PC-9 (cell line): ENCODE measurements around the gene EPHB1. TPM values are rescaled to one million over a fixed set of nuclear protein-coding genes. Genes with fewer than 3 reads are reported as not detected.

Source experiments
- BruUV-seq: library from RNA; stranded (reverse); fragments of 400-500 nt; replicated peaks from 2 replicates; lab custom pipeline; 2021; lab: Mats Ljungman, UMichigan
- CTCF ChIA-PET: fragments of 300-600 bp; sonication (Branson Sonifier 250); formaldehyde crosslinking; loops from one replicate; lab custom pipeline; 2022; ENCODE audit warnings: antibody characterized with exemption; lab: Charles Lee
- POLR2A ChIA-PET: fragments of 300-600 bp; sonication (Branson Sonifier 250); formaldehyde crosslinking; loops from one replicate; lab custom pipeline; 2022; ENCODE audit warnings: antibody characterized with exemption; ENCODE audit not compliant: unreplicated experiment; lab: Charles Lee
- DNase-seq, 2 experiments: peaks; one replicate each; pipeline versions ENCODE4 v3.0.0 to v3.0.0-alpha.2; 2015 to 2022; ENCODE audit warnings: mixed read lengths in 1 of 2
- H2AFZ ChIP-seq: fragments of 200-600 bp; sonication (generic); 2 replicates; pipeline ENCODE4 v1.8.1; 2017; ENCODE audit warnings: antibody characterized with exemption
- H3F3A ChIP-seq: fragments of 200-600 bp; sonication (generic); 2 replicates; pipeline ENCODE4 v1.8.1; 2017; ENCODE audit warnings: antibody characterized with exemption, mild to moderate bottlenecking, low read depth; ENCODE audit not compliant: insufficient read depth
- H3K27ac ChIP-seq: fragments of 200-600 bp; sonication (generic); 2 replicates; pipeline ENCODE4 v1.6.1; 2016; ENCODE audit warnings: mixed run types
- H3K27me3 ChIP-seq: fragments of 200-600 bp; sonication (generic); 2 replicates; pipeline ENCODE4 v1.6.1; 2016; ENCODE audit warnings: low read depth, mixed run types; ENCODE audit not compliant: insufficient read depth
- H3K36me3 ChIP-seq: fragments of 200-600 bp; sonication (generic); 2 replicates; pipeline ENCODE4 v1.6.1; 2016; ENCODE audit warnings: low read depth, mixed run types
- H3K4me1 ChIP-seq: fragments of 200-600 bp; sonication (generic); replicated peaks from 2 replicates; pipeline ENCODE4 v1.6.1; 2016; ENCODE audit warnings: mixed run types; ENCODE audit not compliant: insufficient read depth
- H3K4me2 ChIP-seq: fragments of 200-600 bp; sonication (generic); 2 replicates; pipeline ENCODE4 v1.6.1; 2017; ENCODE audit warnings: mixed run types
- H3K4me3 ChIP-seq: fragments of 200-600 bp; sonication (generic); 2 replicates; pipeline ENCODE4 v1.6.1; 2016; ENCODE audit warnings: mixed run types
- H3K79me2 ChIP-seq: fragments of 200-600 bp; sonication (generic); 2 replicates; pipeline ENCODE4 v1.6.1; 2017; ENCODE audit warnings: low read depth, mixed run types
- H3K9me2 ChIP-seq: fragments of 200-600 bp; sonication (generic); 2 replicates; pipeline ENCODE4 v1.8.1; 2017; ENCODE audit warnings: mild to moderate bottlenecking; ENCODE audit not compliant: insufficient read depth
- H3K9me3 ChIP-seq: fragments of 200-600 bp; sonication (generic); 2 replicates; pipeline ENCODE4 v1.8.1; 2016; ENCODE audit warnings: low read depth; ENCODE audit not compliant: insufficient read depth
- H4K20me1 ChIP-seq: fragments of 200-600 bp; sonication (generic); 2 replicates; pipeline ENCODE4 v1.8.1; 2017; ENCODE audit not compliant: insufficient read depth
- EZH2 ChIP-seq: fragments of 200-600 bp; sonication (generic); IDR thresholded peaks from 2 replicates; pipeline ENCODE4 v1.8.0; 2017; ENCODE audit warnings: antibody characterized with exemption, low read depth
- intact Hi-C: fragments of 100-400 bp; cut with micrococcal nuclease; formaldehyde crosslinking; loops from one replicate; pipeline ENCODE4 v1.10.0; 2022; ENCODE audit not compliant: unreplicated experiment
- total RNA-seq: library from RNA; stranded (reverse); gene quantifications from 2 replicates; pipeline ENCODE4 v1.2.3, GENCODE V29; 2021
- TF ChIP-seq, protein P1 (sequence below): fragments of 200-600 bp; sonication (generic); conservative IDR thresholded peaks from 2 replicates; pipeline ENCODE4 v1.6.1; 2017; ENCODE audit warnings: mixed run types, antibody characterized with exemption, mild to moderate bottlenecking, moderate library complexity

EPHB1 gene
- total RNA-seq, 1 experiment from 2014 or later: 0.15 TPM

DNA sequence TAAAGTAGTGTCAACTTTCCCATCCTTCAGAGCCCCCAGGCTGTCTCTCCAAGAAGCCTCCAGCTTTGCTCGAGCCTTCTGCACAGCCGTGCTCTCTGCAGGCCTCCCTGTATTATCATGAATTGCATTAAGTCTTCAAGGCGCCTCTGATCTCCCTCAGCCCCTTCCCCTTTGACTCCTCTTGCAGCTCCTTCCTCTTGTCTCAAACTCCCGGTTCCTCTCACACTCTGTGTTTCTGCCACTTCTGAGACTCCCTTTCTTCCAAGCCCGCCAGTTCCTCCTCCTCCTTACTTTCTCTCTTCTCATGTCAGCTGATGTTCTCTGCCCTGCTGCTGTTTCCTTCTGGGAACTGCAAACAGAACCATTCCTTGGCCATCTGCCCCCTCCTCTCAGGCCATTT, 418.8 kb downstream of the EPHB1 start:
- CTCF ChIA-PET: no interaction called here
- no peak for DNase-seq
- no peak for TF ChIP-seq EZH2
- TF ChIP-seq, protein P1, sequence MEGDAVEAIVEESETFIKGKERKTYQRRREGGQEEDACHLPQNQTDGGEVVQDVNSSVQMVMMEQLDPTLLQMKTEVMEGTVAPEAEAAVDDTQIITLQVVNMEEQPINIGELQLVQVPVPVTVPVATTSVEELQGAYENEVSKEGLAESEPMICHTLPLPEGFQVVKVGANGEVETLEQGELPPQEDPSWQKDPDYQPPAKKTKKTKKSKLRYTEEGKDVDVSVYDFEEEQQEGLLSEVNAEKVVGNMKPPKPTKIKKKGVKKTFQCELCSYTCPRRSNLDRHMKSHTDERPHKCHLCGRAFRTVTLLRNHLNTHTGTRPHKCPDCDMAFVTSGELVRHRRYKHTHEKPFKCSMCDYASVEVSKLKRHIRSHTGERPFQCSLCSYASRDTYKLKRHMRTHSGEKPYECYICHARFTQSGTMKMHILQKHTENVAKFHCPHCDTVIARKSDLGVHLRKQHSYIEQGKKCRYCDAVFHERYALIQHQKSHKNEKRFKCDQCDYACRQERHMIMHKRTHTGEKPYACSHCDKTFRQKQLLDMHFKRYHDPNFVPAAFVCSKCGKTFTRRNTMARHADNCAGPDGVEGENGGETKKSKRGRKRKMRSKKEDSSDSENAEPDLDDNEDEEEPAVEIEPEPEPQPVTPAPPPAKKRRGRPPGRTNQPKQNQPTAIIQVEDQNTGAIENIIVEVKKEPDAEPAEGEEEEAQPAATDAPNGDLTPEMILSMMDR: no peak
- no peaks in the 10 kb centered on the region for H3F3A ChIP-seq
- POLR2A ChIA-PET: no interaction called here
- H3K4me2 ChIP-seq: no peak overlapping the region
- intact Hi-C loops: no loop called here
- no peaks in the 10 kb centered on the region for H3K9me3 ChIP-seq
- no peak overlapping the region for H3K27ac ChIP-seq
- no peaks in the 10 kb centered on the region for H3K4me1 ChIP-seq
- H4K20me1 ChIP-seq: no peaks in the 10 kb centered on the region
- no peak overlapping the region for H3K4me3 ChIP-seq
- H3K79me2 ChIP-seq: no peaks in the 10 kb centered on the region
- no peaks in the 10 kb centered on the region for H3K36me3 ChIP-seq
- no TSS peak for BruUV-seq
- no peak overlapping the region for H2AFZ ChIP-seq
- H3K27me3 ChIP-seq: peaks cover 35% of the 10 kb centered on the region
- H3K9me2 ChIP-seq: no peaks in the 10 kb centered on the region

DNA sequence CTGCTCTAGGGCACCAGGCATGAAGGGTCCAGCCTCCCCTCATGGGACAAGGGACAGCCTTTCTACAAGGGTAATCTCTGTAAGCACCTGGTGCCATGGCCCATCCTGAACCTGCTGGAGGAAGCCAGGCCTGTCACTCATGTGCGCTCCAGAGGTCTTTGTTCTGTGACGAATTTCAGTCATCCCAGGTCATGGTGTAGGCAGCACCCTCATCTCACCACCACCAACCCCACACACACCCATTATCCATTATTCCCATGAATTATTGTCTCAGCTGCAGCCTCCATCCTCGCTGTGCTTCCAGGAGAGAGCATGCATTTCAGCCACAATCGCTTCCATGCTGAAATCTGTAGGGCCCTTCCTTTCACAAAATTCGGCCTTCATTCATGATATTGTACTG, 419.3 kb downstream of the EPHB1 start:
- intact Hi-C loops: no loop called here
- no TSS peak for BruUV-seq

DNA sequence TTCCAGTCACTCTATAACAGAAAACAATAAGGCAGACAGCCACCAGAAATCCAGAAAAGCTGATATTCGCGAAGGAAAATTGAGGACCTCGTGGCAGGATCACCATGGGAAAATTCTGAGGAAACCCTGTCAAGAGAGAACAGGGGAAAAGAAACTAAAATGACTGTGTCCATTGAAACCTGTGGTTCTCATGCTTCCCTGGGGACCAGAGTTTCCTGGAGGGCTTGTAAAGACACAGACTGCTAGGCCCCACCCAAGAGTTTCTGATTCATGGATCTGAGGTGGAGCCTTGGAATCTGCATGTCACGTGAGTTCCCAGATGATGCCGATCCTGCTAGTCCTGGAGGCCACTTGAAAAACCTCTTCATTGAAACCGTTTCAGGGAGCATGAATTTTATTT, 420.5 kb downstream of the EPHB1 start:
- Histone ChIP-seq H3K4me1 (no peaks in the 10 kb centered on the region), H3K4me3 (no peak overlapping the region), H3F3A (no peaks in the 10 kb centered on the region), H3K9me2 (no peaks in the 10 kb centered on the region), H3K79me2 (no peaks in the 10 kb centered on the region), H3K27me3 (peaks cover 35% of the 10 kb centered on the region), H4K20me1 (no peaks in the 10 kb centered on the region), H3K36me3 (no peaks in the 10 kb centered on the region), H3K9me3 (no peaks in the 10 kb centered on the region), H3K4me2 (no peak overlapping the region), H2AFZ (no peak overlapping the region), H3K27ac (no peak overlapping the region)
- intact Hi-C loops: no loop called here
- ChIA-PET POLR2A (no interaction called here), CTCF (no interaction called here)
- BruUV-seq: no TSS peak
- DNase-seq: no peak
- no peak for TF ChIP-seq EZH2
- TF ChIP-seq, protein P1: no peak

More for the DNA sequence above, 419.3 kb downstream of the EPHB1 start:
- Histone ChIP-seq H3K27me3 (peaks cover 35% of the 10 kb centered on the region), H3K9me2 (no peaks in the 10 kb centered on the region), H2AFZ (no peak overlapping the region), H4K20me1 (no peaks in the 10 kb centered on the region), H3K27ac (no peak overlapping the region), H3K9me3 (no peaks in the 10 kb centered on the region), H3K79me2 (no peaks in the 10 kb centered on the region), H3F3A (no peaks in the 10 kb centered on the region), H3K4me1 (no peaks in the 10 kb centered on the region), H3K4me2 (no peak overlapping the region), H3K36me3 (no peaks in the 10 kb centered on the region), H3K4me3 (no peak overlapping the region)
- CTCF ChIA-PET: no interaction called here
- DNase-seq: no peak
- TF ChIP-seq, protein P1: no peak
- no peak for TF ChIP-seq EZH2
- POLR2A ChIA-PET: no interaction called here
